Adrenal gland (tissue), 12 donors: ENCODE measurements around the gene CXCR6. TPM values are rescaled to one million over a fixed set of nuclear protein-coding genes. Genes with fewer than 3 reads are reported as not detected.

Experiments
- DNase-seq, 7 donors: peaks; one replicate each; pipeline ENCODE4 v3.0.0-alpha.2; 2019 to 2020
- H3K27ac ChIP-seq, 5 donors: fragments of 200-600 bp; sonication (generic) in 4 of 5; 1 replicate in 3 of 5; 2 replicates in 2 of 5; pipeline versions ENCODE4 v1.5.1 to v1.8.0; 2016 to 2020; ENCODE audit warnings: mild to moderate bottlenecking in 1 of 5
- H3K27me3 ChIP-seq: fragments of 200-600 bp; 2 replicates; pipeline ENCODE4 v1.8.0; 2021
- H3K36me3 ChIP-seq, 2 donors: fragments of 200-600 bp; replicated peaks in 1 of 2; 1 replicate in 1 of 2; 2 replicates in 1 of 2; pipeline versions ENCODE4 v1.5.1 to v1.8.0; 2018 to 2022
- H3K4me1 ChIP-seq, 2 donors: fragments of 200-600 bp; replicated peaks in 1 of 2; 1 replicate in 1 of 2; 2 replicates in 1 of 2; pipeline versions ENCODE4 v1.5.1 to v1.8.0; 2018 to 2021
- H3K4me3 ChIP-seq, 4 donors: fragments of 200-600 bp; sonication (generic) in 3 of 4; one replicate each; pipeline ENCODE4 v1.5.1; 2016 to 2018
- H3K9me3 ChIP-seq, 3 donors: fragments of 200-600 bp; sonication (generic) in 1 of 3; replicated peaks in 1 of 3; 1 replicate in 2 of 3; 2 replicates in 1 of 3; pipeline versions ENCODE4 v1.5.1 to v1.8.0; 2016 to 2021
- POLR2A ChIP-seq, 2 donors: fragments of 450-650 bp; IDR thresholded peaks; one replicate each; pipeline ENCODE4 v1.6.1; 2017; ENCODE audit warnings: antibody characterized with exemption in 2 of 2, mild to moderate bottlenecking in 2 of 2, moderate library complexity in 1 of 2
- WGBS, 4 donors: extraction: QIAGEN DNeasy Blood & Tissue Kit in 2 of 4; methylation state at CpG; one replicate each; pipeline versions ENCODE4 v1.1.5 to v1.1.7; 2013 to 2017; 5-methylcytosine and 5-hydroxymethylcytosine counted together
- intact Hi-C, 2 donors: fragments of 100-400 bp; cut with DNase I; formaldehyde crosslinking; loops; one replicate each; pipeline versions ENCODE4 v1.14.1 to v1.15.0; 2022 to 2023
- polyA plus RNA-seq, 3 donors: library from polyadenylated mRNA; stranded (reverse); fragments of 200-250 nt in 2 of 3; fragments of 350-450 nt in 1 of 3; fragmentation: Illumina TruSeq in 1 of 3; extraction: RNeasy Lipid Tissue Mini Kit (QIAGEN cat#74804) in 1 of 3; gene quantifications; one replicate each; pipeline ENCODE4 v1.2.3, GENCODE V29; 2013 to 2014
- total RNA-seq, 9 donors: library from RNA; depleted of rRNA in 4 of 9; stranded (reverse); fragments of >200 nt in 4 of 9; fragments of 120-200 nt in 1 of 9; fragmentation: NEBNext Ultra II Directional in 1 of 9; extraction: Animal tissue kit (Norgen Biotek cat#: 25700) in 1 of 9; gene quantifications; one replicate each; pipeline versions ENCODE4 v1.1.0 to v1.2.4, GENCODE V29; 2013 to 2023
- TF ChIP-seq, protein P1 (sequence below), 6 experiments: fragments of 450-650 bp in 4 of 6; fragments of 200-600 bp in 2 of 6; sonication (generic) in 1 of 6; IDR thresholded peaks; 1 replicate in 5 of 6; 2 replicates in 1 of 6; pipeline versions ENCODE4 v1.5.1 to v1.8.0; 2016 to 2021; ENCODE audit warnings: antibody characterized with exemption in 6 of 6, mild to moderate bottlenecking in 2 of 6, moderate library complexity in 1 of 6
- donor health status: healthy with polysubstance abuse.
- donor health status: Bipolar disorder and iron deficiency.
- donor health status: DM: yes; HTN: yes; CAD: no.
- donor health status: DM: no; HTN: no; CAD: no.
- donor health status: DM: no; HTN: no; CAD: no.
- donor health status: DM: yes; HTN: yes; CAD: no.

CXCR6 gene
- total and polyA plus RNA-seq, 12 donors, result 0.28 to 2.9 (median 0.54) TPM; not detected in 1

DNA sequence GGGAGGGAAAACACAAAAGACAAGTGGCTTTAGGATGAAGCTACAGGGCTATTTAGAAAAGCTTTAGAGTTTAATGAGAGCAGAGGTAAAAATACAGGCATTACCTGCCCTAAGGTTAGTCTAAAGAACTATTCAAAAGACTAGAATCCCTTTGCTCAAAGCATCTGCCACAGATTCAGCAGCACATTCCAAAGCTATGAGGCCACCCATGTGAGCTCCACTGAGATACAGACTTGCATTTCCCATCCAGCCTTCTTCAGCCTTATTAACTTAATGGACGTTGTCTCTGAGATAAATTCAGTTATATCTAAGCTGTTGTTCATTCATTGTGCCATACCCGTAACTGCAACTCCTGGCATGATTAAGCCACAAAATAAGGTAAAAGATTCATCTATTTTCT, 25.4 kb downstream of the CXCR6 start:
- intact Hi-C loops, result no loop called here
- H3K4me3 ChIP-seq, result no peak overlapping the region
- no peaks in the 10 kb centered on the region for H3K9me3 ChIP-seq
- H3K36me3 ChIP-seq, result peaks cover 0 to 67% of the 10 kb centered on the region in 2 donors
- no peaks in the 10 kb centered on the region for H3K27me3 ChIP-seq
- DNase-seq, result no peak
- WGBS, 4 donors, result 76 to 85% (median 83%) methylated on average over 2 of the region's 2 CpGs
- H3K4me1 ChIP-seq, result peaks cover 11 to 21% of the 10 kb centered on the region in 2 donors
- H3K27ac ChIP-seq, result no peak overlapping the region
- TF ChIP-seq POLR2A (IDR thresholded peaks at IDR 0.05), result no peak
- TF ChIP-seq, protein P1, sequence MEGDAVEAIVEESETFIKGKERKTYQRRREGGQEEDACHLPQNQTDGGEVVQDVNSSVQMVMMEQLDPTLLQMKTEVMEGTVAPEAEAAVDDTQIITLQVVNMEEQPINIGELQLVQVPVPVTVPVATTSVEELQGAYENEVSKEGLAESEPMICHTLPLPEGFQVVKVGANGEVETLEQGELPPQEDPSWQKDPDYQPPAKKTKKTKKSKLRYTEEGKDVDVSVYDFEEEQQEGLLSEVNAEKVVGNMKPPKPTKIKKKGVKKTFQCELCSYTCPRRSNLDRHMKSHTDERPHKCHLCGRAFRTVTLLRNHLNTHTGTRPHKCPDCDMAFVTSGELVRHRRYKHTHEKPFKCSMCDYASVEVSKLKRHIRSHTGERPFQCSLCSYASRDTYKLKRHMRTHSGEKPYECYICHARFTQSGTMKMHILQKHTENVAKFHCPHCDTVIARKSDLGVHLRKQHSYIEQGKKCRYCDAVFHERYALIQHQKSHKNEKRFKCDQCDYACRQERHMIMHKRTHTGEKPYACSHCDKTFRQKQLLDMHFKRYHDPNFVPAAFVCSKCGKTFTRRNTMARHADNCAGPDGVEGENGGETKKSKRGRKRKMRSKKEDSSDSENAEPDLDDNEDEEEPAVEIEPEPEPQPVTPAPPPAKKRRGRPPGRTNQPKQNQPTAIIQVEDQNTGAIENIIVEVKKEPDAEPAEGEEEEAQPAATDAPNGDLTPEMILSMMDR (IDR thresholded peaks at IDR 0.05), result no peak

DNA sequence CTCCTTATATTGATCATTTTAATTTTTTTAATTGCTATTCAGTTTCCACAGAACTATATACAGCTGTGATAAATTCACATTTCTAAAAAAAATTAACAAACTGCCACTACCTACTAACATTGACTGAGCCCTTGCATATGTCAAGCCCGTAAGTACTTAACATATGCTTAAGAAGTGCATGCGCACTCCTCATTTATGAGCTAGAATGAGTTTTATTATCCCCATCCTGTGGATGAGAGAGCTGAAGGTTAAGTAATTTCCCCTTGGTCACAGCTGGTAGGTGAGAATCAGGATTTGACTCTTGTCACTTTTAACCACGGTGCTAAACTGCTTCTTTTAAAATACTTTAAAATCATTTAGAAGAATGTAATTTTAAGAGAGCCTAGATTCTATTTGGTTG, 25.9 kb downstream of the CXCR6 start:
- intact Hi-C loops, result no loop called here
- H3K27me3 ChIP-seq, result no peaks in the 10 kb centered on the region
- H3K4me3 ChIP-seq, result no peak overlapping the region
- peaks cover 0 to 63% of the 10 kb centered on the region in 2 donors for H3K36me3 ChIP-seq
- no peaks in the 10 kb centered on the region for H3K9me3 ChIP-seq
- peaks cover 11 to 21% of the 10 kb centered on the region in 2 donors for H3K4me1 ChIP-seq
- no peak for TF ChIP-seq POLR2A (IDR thresholded peaks at IDR 0.05)
- TF ChIP-seq, protein P1 (IDR thresholded peaks at IDR 0.05), result no peak
- H3K27ac ChIP-seq, result no peak overlapping the region
- WGBS, 4 donors, result 90 to 97% (median 92%) methylated on average over 3 of the region's 3 CpGs
- DNase-seq, result no peak

DNA sequence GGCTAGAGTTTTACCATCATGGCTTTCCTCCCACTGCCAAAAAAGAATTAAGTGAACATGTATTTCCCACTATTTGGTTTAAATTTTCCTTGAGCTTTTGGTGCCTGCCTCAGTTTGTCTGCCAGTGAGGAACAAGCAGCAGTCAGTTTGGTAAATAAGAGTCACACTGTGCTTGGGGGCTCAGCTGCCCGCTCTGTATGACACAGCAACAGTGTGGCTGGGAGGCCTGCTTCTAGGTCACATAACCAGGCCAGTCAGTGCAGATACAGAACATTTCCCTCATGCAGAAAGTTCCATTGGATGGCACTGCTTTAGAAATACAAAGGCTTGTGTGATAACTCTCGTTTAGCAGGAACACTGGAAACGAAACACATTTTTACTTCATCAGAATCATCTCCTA, 26.7 kb downstream of the CXCR6 start:
- Histone ChIP-seq H3K9me3 (no peaks in the 10 kb centered on the region), H3K4me3 (no peak overlapping the region), H3K27ac (no peak overlapping the region), H3K4me1 (peaks cover 11 to 21% of the 10 kb centered on the region in 2 donors), H3K36me3 (peaks cover 0 to 59% of the 10 kb centered on the region in 2 donors), H3K27me3 (no peaks in the 10 kb centered on the region)
- no peak for DNase-seq
- 93 to 95% (median 94%) methylated on average over 3 of the region's 3 CpGs for WGBS, 4 donors
- TF ChIP-seq, protein P1 (IDR thresholded peaks at IDR 0.05), result no peak
- TF ChIP-seq POLR2A (IDR thresholded peaks at IDR 0.05), result no peak
- intact Hi-C loops, result no loop called here

DNA sequence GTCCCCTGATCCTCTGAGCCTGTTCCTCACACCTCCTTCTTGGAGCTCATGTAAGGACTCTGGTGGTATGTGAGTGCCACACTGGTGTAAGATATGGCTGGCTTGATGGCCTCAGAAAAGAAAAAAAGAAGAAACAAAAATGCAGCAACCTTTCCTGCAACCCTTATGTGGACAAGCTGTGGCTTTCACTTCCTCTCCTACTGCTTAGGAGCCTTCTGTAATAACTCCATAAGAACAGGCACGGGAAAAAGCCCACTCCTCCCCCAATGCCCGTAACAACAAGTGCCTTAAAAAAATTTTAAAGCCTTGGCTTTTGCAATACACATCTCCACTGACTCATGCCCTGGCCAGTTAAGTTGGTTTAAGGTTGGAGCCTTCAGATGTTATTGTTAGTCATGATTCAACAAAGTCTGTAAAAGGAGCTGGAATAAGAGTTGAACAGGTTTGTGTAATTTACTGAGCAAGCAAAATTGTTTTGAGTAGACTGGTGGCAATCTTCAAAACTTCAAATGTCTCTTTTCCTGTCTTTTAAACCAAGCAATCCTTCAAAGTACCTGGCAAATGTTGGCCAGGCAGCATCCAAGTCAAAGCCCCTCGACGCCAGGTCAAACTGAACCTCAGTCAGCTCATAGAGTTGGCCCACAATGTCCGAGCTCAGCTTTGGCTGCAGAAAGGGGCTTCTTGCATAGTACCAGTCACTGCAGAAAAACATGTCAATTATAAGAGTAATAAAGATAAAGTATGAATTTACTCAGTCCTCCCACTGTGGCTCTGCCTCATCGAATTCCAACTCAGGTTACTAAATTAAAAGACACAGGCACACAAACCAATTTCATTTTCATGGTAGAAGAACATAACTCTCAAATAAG, 29.5 kb downstream of the CXCR6 start:
- no peak overlapping the region for H3K4me3 ChIP-seq
- intact Hi-C loops, result no loop called here
- WGBS, 4 donors, result 63 to 73% (median 67%) methylated on average over 6 of the region's 6 CpGs
- TF ChIP-seq POLR2A (IDR thresholded peaks at IDR 0.05), result no peak
- TF ChIP-seq, protein P1 (IDR thresholded peaks at IDR 0.05), result no peak
- peaks cover 11 to 21% of the 10 kb centered on the region in 2 donors for H3K4me1 ChIP-seq
- no peaks in the 10 kb centered on the region for H3K27me3 ChIP-seq
- peak; percentile 33 to 73 (median 61) for DNase-seq
- H3K9me3 ChIP-seq, result no peaks in the 10 kb centered on the region
- peaks cover 0 to 46% of the 10 kb centered on the region in 2 donors for H3K36me3 ChIP-seq
- H3K27ac ChIP-seq, result peak overlapping the region in 4 of 5 donors; percentile 20 to 75 (median 52)
